ENCODE results near the gene MEIS2.

The MEIS2 gene

GRCh38 chr15:37016231-37016630, 84.1 kb downstream of the MEIS2 start:
- no peak for TF ChIP-seq CTCF (conservative IDR thresholded peaks at IDR 0.05; ENCODE audit: control insufficient read depth, insufficient read depth, low read depth, low read length)
- no peak overlapping the region for H3K4me3 ChIP-seq (ENCODE audit: control insufficient read depth, low read depth, low read length)
- peak; percentile 97 for DNase-seq (ENCODE audit: low read depth)

GRCh38 chr15:37015451-37015850, 84.9 kb downstream of the MEIS2 start:
- no peak overlapping the region for H3K4me3 ChIP-seq (ENCODE audit: control insufficient read depth, low read depth, low read length)
- DNase-seq (ENCODE audit: low read depth) = no peak
- TF ChIP-seq CTCF (conservative IDR thresholded peaks at IDR 0.05; ENCODE audit: control insufficient read depth, insufficient read depth, low read depth, low read length) = no peak

- TF ChIP-seq CTCF (conservative IDR thresholded peaks at IDR 0.05; ENCODE audit: control insufficient read depth, insufficient read depth, low read depth, low read length) = no peak
- no peak overlapping the region for H3K4me3 ChIP-seq (ENCODE audit: control insufficient read depth, low read depth, low read length)
- peak; percentile 88 for DNase-seq (ENCODE audit: low read depth)
These were observed 85.3 kb downstream of the MEIS2 start for GRCh38 chr15:37015035-37015434.

GRCh38 chr15:37014566-37014965, 85.8 kb downstream of the MEIS2 start:
- DNase-seq (ENCODE audit: low read depth) = no peak
- no peak for TF ChIP-seq CTCF (conservative IDR thresholded peaks at IDR 0.05; ENCODE audit: control insufficient read depth, insufficient read depth, low read depth, low read length)
- H3K4me3 ChIP-seq (ENCODE audit: control insufficient read depth, low read depth, low read length) = no peak overlapping the region

GRCh38 chr15:37014137-37014536, 86.2 kb downstream of the MEIS2 start:
- DNase-seq (ENCODE audit: low read depth) = peak; percentile 51
- H3K4me3 ChIP-seq (ENCODE audit: control insufficient read depth, low read depth, low read length) = no peak overlapping the region
- TF ChIP-seq CTCF (conservative IDR thresholded peaks at IDR 0.05; ENCODE audit: control insufficient read depth, insufficient read depth, low read depth, low read length) = no peak

- no peak overlapping the region for H3K4me3 ChIP-seq (ENCODE audit: control insufficient read depth, low read depth, low read length)
- no peak for TF ChIP-seq CTCF (conservative IDR thresholded peaks at IDR 0.05; ENCODE audit: control insufficient read depth, insufficient read depth, low read depth, low read length)
- DNase-seq (ENCODE audit: low read depth) = no peak
These were observed 89.8 kb downstream of the MEIS2 start for GRCh38 chr15:37010595-37010994.

- H3K4me3 ChIP-seq (ENCODE audit: control insufficient read depth, low read depth, low read length) = no peak overlapping the region
- DNase-seq (ENCODE audit: low read depth) = no peak
- no peak for TF ChIP-seq CTCF (conservative IDR thresholded peaks at IDR 0.05; ENCODE audit: control insufficient read depth, insufficient read depth, low read depth, low read length)
These were observed 91.1 kb downstream of the MEIS2 start for GRCh38 chr15:37009288-37009687.
